ENCODE data around the gene ADORA2A. TPM values are rescaled to one million over a fixed set of nuclear protein-coding genes. Genes with fewer than 3 reads are reported as not detected.
A peak's percentile ranks its signal among the peaks of the same experiment; 100 is the strongest.

The ADORA2A gene
- total RNA-seq, 2 donors from 2014 or later: 5.9 to 7.1 TPM

- H3K4me1 ChIP-seq: peaks cover 0 to 25% of the 10 kb centered on the region in 2 donors
- no peaks in the 10 kb centered on the region for H3K27me3 ChIP-seq
- H3K36me3 ChIP-seq: no peaks in the 10 kb centered on the region
- no peak for TF ChIP-seq CTCF (IDR thresholded peaks at IDR 0.05)
- no peak overlapping the region for H3K27ac ChIP-seq
- no peak for DNase-seq (ENCODE audit: low spot score)
- H3K4me3 ChIP-seq: no peak overlapping the region
- H3K9me3 ChIP-seq: no peaks in the 10 kb centered on the region
Observed at GRCh38 chr22:24384131-24384530, 43.3 kb upstream of the ADORA2A start.

GRCh38 chr22:24386937-24387471, 40.4 kb upstream of the ADORA2A start:
- H3K36me3 ChIP-seq: no peaks in the 10 kb centered on the region
- H3K27me3 ChIP-seq: no peaks in the 10 kb centered on the region
- H3K9me3 ChIP-seq: no peaks in the 10 kb centered on the region
- peaks cover 0 to 38% of the 10 kb centered on the region in 2 donors for H3K4me1 ChIP-seq
- H3K27ac ChIP-seq: no peak overlapping the region
- DNase-seq (ENCODE audit: low spot score): no peak
- no peak for TF ChIP-seq CTCF (IDR thresholded peaks at IDR 0.05)
- no peak overlapping the region for H3K4me3 ChIP-seq

GRCh38 chr22:24389680-24390079, 37.7 kb upstream of the ADORA2A start:
- no peaks in the 10 kb centered on the region for H3K27me3 ChIP-seq
- no peak overlapping the region for H3K4me3 ChIP-seq
- DNase-seq (ENCODE audit: low spot score): no peak
- H3K9me3 ChIP-seq: no peaks in the 10 kb centered on the region
- peak overlapping the region; percentile 41 to 53 for H3K27ac ChIP-seq
- H3K4me1 ChIP-seq: peaks cover 0 to 61% of the 10 kb centered on the region in 2 donors
- TF ChIP-seq CTCF (IDR thresholded peaks at IDR 0.05): no peak
- H3K36me3 ChIP-seq: no peaks in the 10 kb centered on the region

GRCh38 chr22:24390156-24390555, 37.2 kb upstream of the ADORA2A start:
- Histone ChIP-seq H3K4me3 (no peak overlapping the region), H3K27me3 (no peaks in the 10 kb centered on the region), H3K27ac (peak overlapping the region; percentile 41 to 53), H3K4me1 (peaks cover 0 to 65% of the 10 kb centered on the region in 2 donors), H3K9me3 (no peaks in the 10 kb centered on the region), H3K36me3 (no peaks in the 10 kb centered on the region)
- TF ChIP-seq CTCF (IDR thresholded peaks at IDR 0.05): no peak
- no peak for DNase-seq (ENCODE audit: low spot score)

GRCh38 chr22:24390576-24390975, 36.8 kb upstream of the ADORA2A start:
- TF ChIP-seq CTCF (IDR thresholded peaks at IDR 0.05): no peak
- H3K4me1 ChIP-seq: peaks cover 0 to 65% of the 10 kb centered on the region in 2 donors
- H3K27ac ChIP-seq: peak overlapping the region; percentile 54 to 60
- H3K4me3 ChIP-seq: no peak overlapping the region
- no peaks in the 10 kb centered on the region for H3K27me3 ChIP-seq
- no peak for DNase-seq (ENCODE audit: low spot score)
- H3K36me3 ChIP-seq: no peaks in the 10 kb centered on the region
- H3K9me3 ChIP-seq: no peaks in the 10 kb centered on the region

GRCh38 chr22:24391836-24392217, 35.6 kb upstream of the ADORA2A start:
- Histone ChIP-seq H3K27ac (peak overlapping the region; percentile 54 to 60), H3K27me3 (no peaks in the 10 kb centered on the region), H3K4me1 (peaks cover 0 to 62% of the 10 kb centered on the region in 2 donors), H3K4me3 (no peak overlapping the region), H3K36me3 (peaks cover 7% of the 10 kb centered on the region), H3K9me3 (no peaks in the 10 kb centered on the region)
- TF ChIP-seq CTCF (IDR thresholded peaks at IDR 0.05): no peak
- no peak for DNase-seq (ENCODE audit: low spot score)

Measured in right atrium auricular region (tissue), 2 donors.